Nephron progenitor cell (in vitro differentiated cells): Measurements from ENCODE around the gene LUZP2.

Experiments used
- DNase-seq: peaks from one replicate; pipeline ENCODE4 v3.0.0; 2021
- H3K27ac Mint-ChIP-seq: 2 replicates; pipeline ENCODE4 v1.8.0; 2021; ENCODE audit warnings: mild to moderate bottlenecking, moderate library complexity, mixed read lengths
- H3K27me3 Mint-ChIP-seq: 2 replicates; pipeline ENCODE4 v1.8.0; 2021; ENCODE audit warnings: mild to moderate bottlenecking, low read depth, mixed read lengths; ENCODE audit not compliant: poor library complexity
- H3K36me3 Mint-ChIP-seq: 2 replicates; pipeline ENCODE4 v1.8.0; 2021; ENCODE audit warnings: low read depth, mixed read lengths
- H3K4me1 Mint-ChIP-seq: 2 replicates; pipeline ENCODE4 v1.8.0; 2021; ENCODE audit warnings: mixed read lengths
- H3K4me3 Mint-ChIP-seq: 2 replicates; pipeline ENCODE4 v1.8.0; 2021; ENCODE audit warnings: mild to moderate bottlenecking, moderate library complexity, mixed read lengths
- H3K9me3 Mint-ChIP-seq: 2 replicates; pipeline ENCODE4 v1.8.0; 2021; ENCODE audit warnings: mild to moderate bottlenecking, moderate library complexity, mixed read lengths
- CTCF ChIP-seq: fragments of 200-600 bp; sonication (generic); IDR thresholded peaks from 2 replicates; pipeline ENCODE4 v1.5.0; 2021; ENCODE audit warnings: antibody characterized with exemption

LUZP2 gene

DNA sequence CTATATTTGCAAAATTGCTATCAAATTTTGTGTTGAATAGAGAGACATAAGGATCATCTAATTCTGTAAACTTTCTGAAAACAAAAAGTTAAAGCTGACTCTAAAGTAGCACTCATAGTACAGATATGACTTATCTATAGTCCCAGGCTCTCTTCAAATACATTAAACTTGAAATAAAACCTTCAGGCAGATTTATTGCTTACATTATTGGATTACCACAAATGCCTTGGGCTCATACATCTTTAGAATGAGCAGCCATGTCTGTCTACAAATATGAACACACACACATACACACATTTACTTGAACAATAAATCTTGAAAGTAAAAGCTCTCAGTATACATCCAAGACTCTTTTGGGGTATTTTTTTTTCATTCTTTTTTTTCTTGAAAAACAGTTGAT is 207.9 kb downstream of the LUZP2 start:
- TF ChIP-seq CTCF: no peak
- H3K36me3 Mint-ChIP-seq: no peaks in the 10 kb centered on the region
- peaks cover 6% of the 10 kb centered on the region for H3K4me1 Mint-ChIP-seq
- no peak overlapping the region for H3K27ac Mint-ChIP-seq
- H3K4me3 Mint-ChIP-seq: no peak overlapping the region
- H3K27me3 Mint-ChIP-seq: peaks cover 5% of the 10 kb centered on the region
- H3K9me3 Mint-ChIP-seq: no peaks in the 10 kb centered on the region
- DNase-seq: no peak

DNA sequence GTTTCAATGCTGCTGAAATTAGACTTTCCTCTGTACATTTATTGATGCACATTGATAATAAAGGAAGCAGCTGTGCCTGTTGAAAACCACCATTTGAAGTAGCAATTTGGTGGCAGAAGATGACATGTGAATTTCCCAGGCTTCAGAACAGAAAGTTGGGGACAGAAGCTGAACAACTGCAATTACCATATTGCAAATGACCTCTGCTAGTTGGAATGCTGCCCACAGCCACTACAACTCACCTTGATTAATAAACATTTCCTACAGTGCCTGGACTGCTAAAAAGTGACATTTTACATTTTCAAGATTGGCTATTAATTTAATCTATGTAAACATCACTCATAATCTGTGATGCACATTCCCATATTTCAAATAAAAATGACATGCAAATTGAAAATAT is 208.6 kb downstream of the LUZP2 start:
- Mint-ChIP-seq H3K4me3 (no peak overlapping the region), H3K27me3 (peaks cover 5% of the 10 kb centered on the region), H3K4me1 (peaks cover 6% of the 10 kb centered on the region), H3K27ac (no peak overlapping the region), H3K9me3 (no peaks in the 10 kb centered on the region), H3K36me3 (no peaks in the 10 kb centered on the region)
- DNase-seq: no peak
- no peak for TF ChIP-seq CTCF

DNA sequence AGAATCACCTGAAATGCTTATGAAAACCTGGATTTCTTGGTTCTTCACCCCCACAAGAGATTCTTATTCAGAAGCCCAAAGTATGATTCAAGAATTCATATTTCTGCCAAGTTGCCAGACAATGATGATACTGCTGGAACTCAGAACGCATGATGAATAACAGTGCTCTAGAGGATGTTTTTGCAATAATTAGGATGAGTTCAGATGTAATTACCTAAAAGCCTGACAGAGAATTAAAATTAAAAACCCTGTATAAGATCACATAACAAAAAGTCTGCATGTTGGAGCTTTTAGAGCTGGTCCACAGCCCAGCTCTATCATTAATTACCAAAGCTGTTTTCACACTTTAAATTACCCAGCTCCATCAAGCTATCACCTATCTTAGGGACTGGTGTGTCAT is 211.8 kb downstream of the LUZP2 start:
- no peak for DNase-seq
- Mint-ChIP-seq H3K9me3 (no peaks in the 10 kb centered on the region), H3K4me1 (peaks cover 6% of the 10 kb centered on the region), H3K27ac (no peak overlapping the region), H3K4me3 (no peak overlapping the region), H3K36me3 (no peaks in the 10 kb centered on the region), H3K27me3 (peaks cover 5% of the 10 kb centered on the region)
- no peak for TF ChIP-seq CTCF

- no peak for TF ChIP-seq CTCF
- Mint-ChIP-seq H3K27ac (no peak overlapping the region), H3K36me3 (no peaks in the 10 kb centered on the region), H3K4me3 (no peak overlapping the region), H3K27me3 (peaks cover 5% of the 10 kb centered on the region), H3K9me3 (no peaks in the 10 kb centered on the region), H3K4me1 (peaks cover 6% of the 10 kb centered on the region)
- no peak for DNase-seq
Observed at GRCh38 chr11:24709928-24710565, 213.2 kb downstream of the LUZP2 start.

GRCh38 chr11:24714601-24715000 is 217.7 kb downstream of the LUZP2 start:
- no peak overlapping the region for H3K27ac Mint-ChIP-seq
- DNase-seq: no peak
- no peaks in the 10 kb centered on the region for H3K27me3 Mint-ChIP-seq
- H3K4me3 Mint-ChIP-seq: no peak overlapping the region
- peaks cover 3% of the 10 kb centered on the region for H3K9me3 Mint-ChIP-seq
- H3K36me3 Mint-ChIP-seq: no peaks in the 10 kb centered on the region
- no peak for TF ChIP-seq CTCF
- peaks cover 5% of the 10 kb centered on the region for H3K4me1 Mint-ChIP-seq

DNA sequence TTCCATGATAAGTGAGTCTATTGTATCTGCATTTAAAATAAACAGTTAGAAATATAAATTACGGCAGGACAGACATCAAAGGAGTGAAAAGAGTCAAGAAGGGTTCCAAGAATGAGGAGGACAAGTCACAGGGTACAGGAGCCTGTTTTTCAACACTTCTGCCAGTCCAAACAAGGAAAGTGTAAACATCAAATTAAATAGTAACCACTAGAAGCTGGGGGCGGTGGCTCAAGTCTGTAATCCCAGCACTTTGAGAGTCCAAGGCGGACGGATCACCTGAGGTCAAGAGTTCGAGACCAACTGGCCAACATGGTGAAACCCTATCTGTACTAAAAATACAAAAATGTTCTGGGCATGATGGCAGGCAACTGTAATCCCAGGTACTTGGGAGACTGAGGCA is 219.6 kb downstream of the LUZP2 start:
- TF ChIP-seq CTCF: no peak
- Mint-ChIP-seq H3K9me3 (peaks cover 7% of the 10 kb centered on the region), H3K4me3 (no peak overlapping the region), H3K4me1 (peaks cover 5% of the 10 kb centered on the region), H3K27ac (no peak overlapping the region), H3K36me3 (no peaks in the 10 kb centered on the region), H3K27me3 (peaks cover 2% of the 10 kb centered on the region)
- DNase-seq: no peak
